Glutamatergic neuron (in vitro differentiated cells): ENCODE data around the gene OR2T2. TPM values are rescaled to one million over a fixed set of nuclear protein-coding genes. Genes with fewer than 3 reads are reported as not detected.
"Not testable (repeated sequence)": the region's sequence is repeated elsewhere in the genome, so short reads cannot be mapped to it uniquely, and the experiment has no call there.

Experiments used
- DNase-seq: peaks from one replicate; pipeline ENCODE4 v3.0.0; 2022
- H3K27ac Mint-ChIP-seq: one replicate; pipeline ENCODE4 v1.8.0; 2020; ENCODE audit warnings: mild to moderate bottlenecking, mixed read lengths, inconsistent platforms; ENCODE audit not compliant: unreplicated experiment
- H3K27me3 Mint-ChIP-seq: one replicate; pipeline ENCODE4 v1.8.0; 2020; ENCODE audit warnings: mild to moderate bottlenecking, moderate library complexity, mixed read lengths, inconsistent platforms; ENCODE audit not compliant: unreplicated experiment
- H3K36me3 Mint-ChIP-seq: one replicate; pipeline ENCODE4 v1.8.0; 2020; ENCODE audit warnings: mild to moderate bottlenecking, mixed read lengths, inconsistent platforms; ENCODE audit not compliant: unreplicated experiment
- H3K4me1 Mint-ChIP-seq: one replicate; pipeline ENCODE4 v1.8.0; 2020; ENCODE audit warnings: mild to moderate bottlenecking, low read depth, mixed read lengths, inconsistent platforms; ENCODE audit not compliant: unreplicated experiment
- H3K4me3 Mint-ChIP-seq: one replicate; pipeline ENCODE4 v1.8.0; 2020; ENCODE audit warnings: mild to moderate bottlenecking, mixed read lengths, inconsistent platforms; ENCODE audit not compliant: unreplicated experiment
- H3K9me3 Mint-ChIP-seq: one replicate; pipeline ENCODE4 v1.8.0; 2020; ENCODE audit warnings: mild to moderate bottlenecking, moderate library complexity, mixed read lengths, inconsistent platforms; ENCODE audit not compliant: unreplicated experiment
- total RNA-seq: library from RNA; stranded (reverse); fragmentation: NEBNext Ultra II Directional; extraction: Animal tissue kit (Norgen Biotek cat#: 25700); gene quantifications from one replicate; pipeline ENCODE4 v1.2.1, GENCODE V29; 2021; ENCODE audit not compliant: unreplicated experiment
- TF ChIP-seq, protein P1 (sequence below): fragments of 200-600 bp; sonication (generic); IDR thresholded peaks from one replicate; pipeline ENCODE4 v1.5.0; 2021; ENCODE audit not compliant: partially characterized antibody, unreplicated experiment

Gene OR2T2
- total RNA-seq, 1 donor from 2014 or later, result not detected

DNA sequence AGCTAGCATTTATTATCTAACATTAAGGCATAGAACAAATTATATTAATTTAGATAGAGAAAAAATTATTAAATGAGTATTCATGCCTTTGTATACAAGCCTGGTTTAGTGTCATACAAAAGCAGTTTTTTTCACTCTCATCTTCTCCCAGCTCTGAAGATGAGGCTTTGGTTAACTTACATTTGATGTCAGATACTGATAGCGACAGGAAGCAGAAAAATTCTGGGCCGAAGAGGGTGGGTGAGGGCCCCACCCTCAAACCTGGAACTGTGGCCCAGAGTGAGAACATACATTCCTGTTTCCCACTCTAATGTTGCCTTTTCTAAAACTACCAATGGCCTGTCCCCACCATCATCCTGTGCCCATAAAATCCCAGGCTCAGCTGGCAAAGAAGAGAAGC is 27.6 kb upstream of the OR2T2 start:
- Mint-ChIP-seq H3K36me3 (no peaks in the 10 kb centered on the region), H3K27me3 (no peaks in the 10 kb centered on the region), H3K4me3 (no peak overlapping the region), H3K27ac (no peak overlapping the region), H3K4me1 (no peaks in the 10 kb centered on the region), H3K9me3 (peaks cover 12% of the 10 kb centered on the region)
- no peak for DNase-seq
- TF ChIP-seq, protein P1, sequence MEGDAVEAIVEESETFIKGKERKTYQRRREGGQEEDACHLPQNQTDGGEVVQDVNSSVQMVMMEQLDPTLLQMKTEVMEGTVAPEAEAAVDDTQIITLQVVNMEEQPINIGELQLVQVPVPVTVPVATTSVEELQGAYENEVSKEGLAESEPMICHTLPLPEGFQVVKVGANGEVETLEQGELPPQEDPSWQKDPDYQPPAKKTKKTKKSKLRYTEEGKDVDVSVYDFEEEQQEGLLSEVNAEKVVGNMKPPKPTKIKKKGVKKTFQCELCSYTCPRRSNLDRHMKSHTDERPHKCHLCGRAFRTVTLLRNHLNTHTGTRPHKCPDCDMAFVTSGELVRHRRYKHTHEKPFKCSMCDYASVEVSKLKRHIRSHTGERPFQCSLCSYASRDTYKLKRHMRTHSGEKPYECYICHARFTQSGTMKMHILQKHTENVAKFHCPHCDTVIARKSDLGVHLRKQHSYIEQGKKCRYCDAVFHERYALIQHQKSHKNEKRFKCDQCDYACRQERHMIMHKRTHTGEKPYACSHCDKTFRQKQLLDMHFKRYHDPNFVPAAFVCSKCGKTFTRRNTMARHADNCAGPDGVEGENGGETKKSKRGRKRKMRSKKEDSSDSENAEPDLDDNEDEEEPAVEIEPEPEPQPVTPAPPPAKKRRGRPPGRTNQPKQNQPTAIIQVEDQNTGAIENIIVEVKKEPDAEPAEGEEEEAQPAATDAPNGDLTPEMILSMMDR, result no peak

GRCh38 chr1:248421384-248421783 is 24.1 kb upstream of the OR2T2 start:
- DNase-seq, result no peak
- Mint-ChIP-seq H3K4me3 (no peak overlapping the region), H3K27ac (no peak overlapping the region), H3K27me3 (no peaks in the 10 kb centered on the region), H3K9me3 (peaks cover 7% of the 10 kb centered on the region), H3K4me1 (no peaks in the 10 kb centered on the region), H3K36me3 (no peaks in the 10 kb centered on the region)
- TF ChIP-seq, protein P1, result no peak

DNA sequence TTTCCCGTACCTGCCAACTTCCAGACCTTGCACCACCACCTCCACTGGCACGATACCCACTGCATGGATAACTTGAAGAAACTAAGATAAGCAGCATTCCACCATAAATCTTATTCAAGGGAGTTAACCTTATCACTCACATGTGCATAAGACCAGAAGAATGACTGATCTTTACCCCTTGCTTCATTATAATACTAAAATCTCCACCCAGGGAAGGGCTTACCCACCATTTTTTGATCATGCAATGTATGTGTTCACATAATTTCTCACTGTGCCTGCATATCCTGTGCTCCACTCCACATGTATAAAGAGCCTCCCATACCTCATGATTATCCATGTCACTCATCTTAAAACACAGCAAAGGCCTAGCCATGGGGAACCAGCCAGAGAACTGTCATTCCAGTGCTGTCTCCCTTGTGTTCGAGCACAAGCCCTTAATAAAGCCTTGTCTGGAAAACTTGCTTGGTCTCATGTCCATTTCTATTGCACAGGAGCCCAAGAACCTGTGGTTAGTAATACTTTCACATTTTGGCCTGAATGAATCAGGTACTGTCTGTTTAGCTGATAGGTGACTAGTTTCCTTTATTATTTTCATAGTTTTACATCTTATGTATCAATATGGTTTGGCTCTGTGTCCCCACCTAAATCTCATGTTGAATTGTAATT is 17.8 kb upstream of the OR2T2 start:
- DNase-seq, H3K27ac Mint-ChIP-seq, H3K4me1 Mint-ChIP-seq, H3K4me3 Mint-ChIP-seq, H3K9me3 Mint-ChIP-seq, H3K27me3 Mint-ChIP-seq: not testable (repeated sequence)
- H3K36me3 Mint-ChIP-seq, result peaks cover 17% of the 10 kb centered on the region

DNA sequence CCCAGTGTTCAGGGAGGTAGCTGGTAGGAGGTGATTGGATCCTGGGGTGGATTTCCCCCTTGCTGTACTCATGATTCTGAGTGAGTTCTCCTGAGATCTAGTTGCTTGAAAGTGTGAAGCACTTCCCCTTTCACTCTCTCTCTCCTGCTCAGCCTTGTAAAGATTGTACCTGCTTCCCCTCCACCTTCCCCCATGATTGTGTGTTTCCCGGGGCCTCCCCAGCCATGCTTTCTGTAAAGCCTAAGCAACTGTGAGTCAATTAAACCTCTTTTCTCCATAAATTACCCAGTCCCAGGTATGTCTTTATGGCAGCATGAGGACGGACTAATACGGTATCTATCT is 17.3 kb upstream of the OR2T2 start:
- peaks cover 18% of the 10 kb centered on the region for H3K36me3 Mint-ChIP-seq
- not testable (repeated sequence) for DNase-seq, H3K4me3 Mint-ChIP-seq, H3K9me3 Mint-ChIP-seq, H3K27ac Mint-ChIP-seq, H3K27me3 Mint-ChIP-seq, H3K4me1 Mint-ChIP-seq

DNA sequence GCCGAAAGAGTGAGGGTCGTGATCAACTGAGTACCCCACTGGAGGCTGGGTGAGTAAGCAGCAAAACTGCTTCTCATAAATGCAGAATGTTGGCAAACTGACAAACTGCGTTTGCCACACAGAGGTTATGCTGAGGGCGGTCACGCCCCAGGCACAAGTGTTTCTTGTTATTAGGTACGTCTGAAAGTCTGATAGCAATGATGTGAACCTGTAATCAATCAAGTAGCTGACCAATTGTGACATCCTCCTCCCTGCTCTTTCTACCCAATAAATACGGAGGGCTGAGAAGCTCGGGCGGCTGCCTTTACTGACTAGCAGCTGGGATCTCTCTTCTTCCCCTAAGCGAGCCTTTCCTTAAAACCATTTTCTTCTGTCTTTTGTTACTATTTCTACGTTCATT is 13.8 kb upstream of the OR2T2 start:
- not testable (repeated sequence) for H3K27me3 Mint-ChIP-seq, H3K4me1 Mint-ChIP-seq, H3K4me3 Mint-ChIP-seq, H3K27ac Mint-ChIP-seq, H3K9me3 Mint-ChIP-seq, DNase-seq
- peaks cover 18% of the 10 kb centered on the region for H3K36me3 Mint-ChIP-seq

DNA sequence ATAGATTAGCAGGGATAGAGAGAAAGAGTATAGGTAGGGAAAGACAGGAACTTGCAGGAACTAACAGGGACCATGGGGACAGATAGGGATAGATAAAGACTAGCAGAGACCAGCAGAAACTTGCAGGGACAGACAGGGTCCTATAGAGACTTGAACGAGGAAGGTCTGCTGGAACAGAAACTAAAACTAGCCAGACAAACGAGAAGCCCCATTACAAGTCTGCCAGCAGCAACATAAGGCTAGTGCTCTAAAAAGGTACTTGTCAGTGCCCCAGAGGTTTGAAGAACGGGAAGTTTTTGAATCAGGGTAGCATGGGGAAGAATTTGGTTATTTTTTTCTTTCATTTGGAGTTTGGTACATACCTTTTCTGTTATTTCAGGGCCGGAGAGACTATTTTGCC is 13.2 kb upstream of the OR2T2 start:
- DNase-seq, H3K4me1 Mint-ChIP-seq, H3K27me3 Mint-ChIP-seq, H3K27ac Mint-ChIP-seq, H3K9me3 Mint-ChIP-seq, H3K4me3 Mint-ChIP-seq: not testable (repeated sequence)
- H3K36me3 Mint-ChIP-seq, result peaks cover 18% of the 10 kb centered on the region

- H3K4me1 Mint-ChIP-seq, H3K4me3 Mint-ChIP-seq, H3K27ac Mint-ChIP-seq, DNase-seq, H3K27me3 Mint-ChIP-seq, H3K9me3 Mint-ChIP-seq: not testable (repeated sequence)
- H3K36me3 Mint-ChIP-seq, result peaks cover 18% of the 10 kb centered on the region
These were observed 11.5 kb upstream of the OR2T2 start for GRCh38 chr1:248433811-248434415.

DNA sequence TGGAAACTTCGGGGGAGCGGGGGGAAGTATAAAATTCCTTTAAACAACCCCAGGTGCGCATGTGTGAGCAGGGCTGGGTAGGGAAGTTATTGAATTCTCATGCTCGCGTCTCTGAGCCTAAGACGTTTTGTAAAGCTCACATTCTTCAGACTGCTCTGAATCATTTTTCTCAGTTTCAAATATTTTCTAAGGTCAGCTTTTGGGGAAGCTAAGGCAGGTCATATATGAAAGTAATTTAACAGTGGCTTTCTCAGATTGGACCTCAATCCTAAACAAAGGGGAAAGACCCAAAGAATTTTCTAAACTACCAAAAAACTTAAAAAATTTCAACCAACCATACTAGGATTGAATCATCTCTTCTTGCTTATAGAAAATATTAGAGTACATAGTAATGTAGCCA is 10.5 kb upstream of the OR2T2 start:
- H3K36me3 Mint-ChIP-seq, result peaks cover 18% of the 10 kb centered on the region
- H3K4me1 Mint-ChIP-seq, H3K4me3 Mint-ChIP-seq, H3K27ac Mint-ChIP-seq, H3K27me3 Mint-ChIP-seq, DNase-seq, H3K9me3 Mint-ChIP-seq: not testable (repeated sequence)

DNA sequence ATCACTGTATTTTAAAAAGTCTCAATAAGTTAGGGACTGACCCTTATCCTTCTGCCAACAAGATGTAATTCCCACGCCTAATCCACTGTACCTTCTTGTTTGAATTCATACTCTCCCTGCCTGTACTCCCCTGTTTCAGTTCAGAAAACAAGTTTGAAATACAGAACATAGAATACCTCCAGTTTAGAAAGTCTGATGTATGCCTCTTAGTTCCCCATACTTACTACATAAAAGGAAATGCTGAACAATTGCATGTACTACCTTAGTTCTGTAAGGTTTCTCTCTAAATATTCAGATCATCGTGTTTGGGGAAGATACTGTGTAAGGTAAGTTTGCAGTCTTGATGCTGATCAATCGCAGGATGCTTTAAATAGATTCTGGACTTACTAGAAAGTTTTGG is 9.1 kb upstream of the OR2T2 start:
- H3K4me3 Mint-ChIP-seq, H3K27ac Mint-ChIP-seq, H3K9me3 Mint-ChIP-seq, DNase-seq, H3K4me1 Mint-ChIP-seq, H3K27me3 Mint-ChIP-seq: not testable (repeated sequence)
- peaks cover 12% of the 10 kb centered on the region for H3K36me3 Mint-ChIP-seq

DNA sequence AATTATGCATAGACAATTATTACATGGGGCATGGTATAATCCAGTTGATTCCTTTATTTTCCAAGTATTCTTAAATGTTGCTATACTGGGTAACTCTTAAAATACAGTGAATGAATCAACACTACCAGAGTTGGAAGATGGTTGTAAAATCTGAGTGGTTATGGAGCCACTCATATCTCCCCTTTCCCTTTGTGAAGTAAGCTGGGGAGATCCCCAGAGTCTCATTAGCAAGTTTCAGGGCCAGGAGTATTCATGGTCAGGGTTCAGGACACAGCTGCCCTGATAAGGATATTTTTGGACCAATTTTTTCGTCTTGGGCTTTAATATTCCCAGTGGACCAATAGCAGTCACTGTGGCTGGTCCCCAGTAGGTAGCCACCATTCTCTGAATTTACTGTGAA is 6.8 kb upstream of the OR2T2 start:
- DNase-seq, H3K9me3 Mint-ChIP-seq, H3K4me1 Mint-ChIP-seq, H3K4me3 Mint-ChIP-seq, H3K27ac Mint-ChIP-seq, H3K27me3 Mint-ChIP-seq, H3K36me3 Mint-ChIP-seq: not testable (repeated sequence)

DNA sequence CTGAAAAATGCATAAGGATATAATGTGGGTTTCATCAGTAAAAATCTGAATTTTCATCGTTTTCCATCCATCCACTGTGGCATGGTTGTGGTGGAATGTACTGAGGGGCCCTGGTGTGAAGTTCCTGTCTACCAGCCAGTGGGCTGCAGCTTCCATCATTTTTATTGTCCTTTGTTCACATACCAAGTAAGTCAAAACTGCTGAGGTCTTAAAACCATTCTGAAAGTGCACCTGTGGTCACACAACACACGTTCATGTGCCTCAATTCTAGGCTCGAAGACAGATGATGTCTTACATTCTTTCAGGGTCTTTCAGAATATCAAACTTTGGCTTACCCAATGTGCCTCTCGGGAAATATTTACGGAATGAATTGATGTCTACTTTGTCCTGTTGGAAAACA is 6.2 kb upstream of the OR2T2 start:
- H3K4me1 Mint-ChIP-seq, H3K36me3 Mint-ChIP-seq, H3K27ac Mint-ChIP-seq, H3K4me3 Mint-ChIP-seq, H3K27me3 Mint-ChIP-seq, DNase-seq, H3K9me3 Mint-ChIP-seq: not testable (repeated sequence)
